Transverse colon (tissue), 4 donors: ENCODE measurements around the gene SHC1. TPM values are rescaled to one million over a fixed set of nuclear protein-coding genes. Genes with fewer than 3 reads are reported as not detected.

Source experiments
- DNase-seq: peaks from one replicate; pipeline ENCODE4 v3.0.0-alpha.2; 2019
- H3K27ac ChIP-seq, 4 donors: fragments of 200-600 bp; sonication (generic); 2 replicates each; pipeline ENCODE4 v1.5.1; 2016 to 2018; ENCODE audit warnings: inconsistent platforms in 4 of 4
- H3K27me3 ChIP-seq: fragments of 200-600 bp; sonication (generic); 2 replicates; pipeline ENCODE4 v1.5.1; 2017; ENCODE audit warnings: inconsistent platforms
- H3K36me3 ChIP-seq, 4 donors: fragments of 200-600 bp; sonication (generic); 2 replicates each; pipeline ENCODE4 v1.5.1; 2017 to 2019; ENCODE audit warnings: inconsistent platforms in 4 of 4
- H3K4me1 ChIP-seq, 4 donors: fragments of 200-600 bp; sonication (generic); 2 replicates each; pipeline ENCODE4 v1.5.1; 2017 to 2020; ENCODE audit warnings: inconsistent platforms in 4 of 4
- H3K4me3 ChIP-seq, 4 donors: fragments of 200-600 bp; sonication (generic); 1 replicate in 1 of 4; 2 replicates in 3 of 4; pipeline versions ENCODE4 v1.5.1 to v1.6.1; 2017 to 2019; ENCODE audit warnings: inconsistent platforms in 4 of 4
- H3K9me3 ChIP-seq, 2 donors: fragments of 200-600 bp; sonication (generic); 2 replicates each; pipeline ENCODE4 v1.5.1; 2017 to 2019; ENCODE audit warnings: inconsistent platforms in 2 of 2
- EP300 ChIP-seq: sonication (generic); formaldehyde crosslinking; IDR thresholded peaks from one replicate; pipeline ENCODE4 v1.6.1; 2017; ENCODE audit warnings: antibody characterized with exemption, low read depth
- POLR2A ChIP-seq: fragments of 450-650 bp; IDR thresholded peaks from one replicate; pipeline ENCODE4 v1.6.1; 2016; ENCODE audit warnings: antibody characterized with exemption, mild to moderate bottlenecking, moderate library complexity
- POLR2AphosphoS5 ChIP-seq, 3 donors: sonication (generic); formaldehyde crosslinking; IDR thresholded peaks; one replicate each; pipeline ENCODE4 v1.6.1; 2016; ENCODE audit warnings: antibody characterized with exemption in 3 of 3
- WGBS, 2 donors: methylation state at CpG; one replicate each; pipeline ENCODE4 v1.1.5; 2018; ENCODE audit warnings: low coverage in 1 of 2; 5-methylcytosine and 5-hydroxymethylcytosine counted together
- in situ Hi-C, 4 donors: fragments of 200-750 bp; cut with MboI; loops; one replicate each; pipeline versions ENCODE4 v1.15.0 to v1.15.1; 2017; ENCODE audit warnings: low sequenced_read_pairs in 3 of 4, low pct_ligation_motif_present in 1 of 4, low pct_unique_long_range_greater_than_20kb in 1 of 4
- intact Hi-C: fragments of 100-400 bp; cut with DNase I; formaldehyde crosslinking; loops from one replicate; pipeline ENCODE4 v1.15.1; 2023; ENCODE audit warnings: low total_unique reads
- total RNA-seq, 4 donors: library from RNA; depleted of rRNA; stranded (reverse); fragments of >200 nt; gene quantifications; one replicate each; pipeline ENCODE4 v1.1.0, GENCODE V29; 2016
- TF ChIP-seq, protein P1 (sequence below), 5 experiments: fragments of 200-600 bp in 3 of 5; fragments of 450-650 bp in 2 of 5; sonication (generic) in 3 of 5; IDR thresholded peaks; 1 replicate in 2 of 5; 2 replicates in 3 of 5; pipeline ENCODE4 v1.5.1; 2016 to 2017; ENCODE audit warnings: antibody characterized with exemption in 5 of 5, inconsistent platforms in 3 of 5, mild to moderate bottlenecking in 2 of 5, moderate library complexity in 1 of 5

Gene SHC1
- total RNA-seq, 4 donors from 2014 or later, result 71.1 to 149 (median 92.0) TPM

DNA sequence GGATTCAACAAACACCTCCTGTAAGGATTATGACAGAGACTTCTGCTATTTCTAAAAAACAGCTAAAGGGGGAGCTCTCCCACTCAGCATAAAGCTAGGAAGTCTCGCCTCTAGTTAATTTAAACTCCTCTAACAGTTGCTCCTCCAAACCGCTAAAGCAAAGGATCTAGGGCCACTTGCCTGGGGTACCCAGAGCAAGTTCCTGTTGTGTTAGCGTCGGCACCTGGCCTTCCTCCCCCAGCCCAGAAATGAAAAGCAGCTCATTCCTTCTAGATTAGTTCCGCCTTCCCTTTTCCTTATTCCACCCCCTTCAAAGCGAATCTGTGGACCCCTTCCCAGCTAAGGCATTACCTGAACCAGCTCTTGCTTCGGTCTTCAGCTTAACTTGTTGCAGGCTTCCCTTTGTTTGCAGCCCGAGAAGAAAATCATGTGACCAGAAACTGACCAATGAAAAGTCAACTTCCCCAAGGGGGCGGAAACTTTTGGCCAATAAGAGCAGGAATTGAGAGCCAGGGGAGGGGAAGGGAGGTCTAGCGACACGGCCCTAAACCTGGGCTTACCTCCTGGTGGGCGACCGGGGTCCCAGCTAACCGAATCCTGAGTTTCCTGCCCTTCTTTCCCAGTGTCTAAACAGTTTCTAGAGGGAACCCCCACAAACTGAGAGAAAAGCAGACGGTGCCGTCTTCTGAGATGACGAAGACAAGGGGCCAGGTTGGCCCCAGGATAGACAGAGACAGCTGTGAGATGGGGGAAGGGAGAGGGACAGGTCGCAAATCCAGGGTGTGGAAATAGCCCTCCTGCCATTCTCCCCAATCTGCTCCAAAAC lies 14.6 kb downstream of the SHC1 start, which contains the start of gene PBXIP1:
TSS of gene PBXIP1 (minus strand) at position 382 of the 826 bp plus-strand sequence. CDS start 2,378 bp downstream, outside the sequence.
- intact Hi-C loops (no loop called here), in situ Hi-C loops (loop anchor here in 3 of 4 donors (25.0 kb wide), 1 partner anchor 106 kb away; the partner anchor contains the start of genes ADAM15 (in 3 of the 3) and EFNA4 (in 3 of the 3))

DNA sequence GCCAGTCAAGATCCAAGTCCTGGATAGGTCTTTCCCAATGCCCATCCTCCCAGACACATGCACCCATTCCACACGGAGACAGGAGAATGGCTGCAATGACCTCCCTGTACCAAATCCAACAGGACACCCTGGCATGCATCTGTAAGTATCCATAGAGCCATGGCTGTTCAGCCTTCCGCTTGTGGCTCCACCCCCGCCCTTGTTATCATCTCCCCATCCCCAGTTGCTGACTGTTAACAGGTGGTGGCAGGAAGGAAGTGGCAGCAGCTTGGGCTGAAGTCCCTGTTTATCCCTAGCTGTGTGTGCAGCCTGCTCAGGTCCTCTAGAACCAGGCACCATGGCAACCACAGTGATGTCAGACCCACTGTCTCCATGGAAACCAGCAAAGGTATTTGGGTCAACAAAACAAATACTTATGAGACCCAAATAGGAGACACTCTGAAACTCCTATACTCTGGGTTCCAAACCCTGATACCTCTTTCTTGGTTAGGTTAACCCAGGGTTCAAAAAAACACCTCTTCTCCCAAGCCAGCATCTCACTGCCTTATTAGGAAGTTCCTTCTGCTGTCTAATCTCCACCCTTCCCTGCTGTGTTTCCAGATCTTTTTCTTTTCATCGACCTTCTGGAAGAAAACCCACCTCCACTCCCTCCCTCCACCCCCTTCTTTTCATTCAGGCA lies 15.4 kb downstream of the SHC1 start:
- peaks cover 24 to 60% (median 42%) of the 10 kb centered on the region in 4 donors for H3K4me1 ChIP-seq
- WGBS, 2 donors, result 0 to 6% methylated on average over 1 to 4 of the region's 4 CpGs
- peak; percentile 82 for DNase-seq
- H3K36me3 ChIP-seq, result peaks cover 0 to 11% (median 0%) of the 10 kb centered on the region in 4 donors
- TF ChIP-seq, protein P1, sequence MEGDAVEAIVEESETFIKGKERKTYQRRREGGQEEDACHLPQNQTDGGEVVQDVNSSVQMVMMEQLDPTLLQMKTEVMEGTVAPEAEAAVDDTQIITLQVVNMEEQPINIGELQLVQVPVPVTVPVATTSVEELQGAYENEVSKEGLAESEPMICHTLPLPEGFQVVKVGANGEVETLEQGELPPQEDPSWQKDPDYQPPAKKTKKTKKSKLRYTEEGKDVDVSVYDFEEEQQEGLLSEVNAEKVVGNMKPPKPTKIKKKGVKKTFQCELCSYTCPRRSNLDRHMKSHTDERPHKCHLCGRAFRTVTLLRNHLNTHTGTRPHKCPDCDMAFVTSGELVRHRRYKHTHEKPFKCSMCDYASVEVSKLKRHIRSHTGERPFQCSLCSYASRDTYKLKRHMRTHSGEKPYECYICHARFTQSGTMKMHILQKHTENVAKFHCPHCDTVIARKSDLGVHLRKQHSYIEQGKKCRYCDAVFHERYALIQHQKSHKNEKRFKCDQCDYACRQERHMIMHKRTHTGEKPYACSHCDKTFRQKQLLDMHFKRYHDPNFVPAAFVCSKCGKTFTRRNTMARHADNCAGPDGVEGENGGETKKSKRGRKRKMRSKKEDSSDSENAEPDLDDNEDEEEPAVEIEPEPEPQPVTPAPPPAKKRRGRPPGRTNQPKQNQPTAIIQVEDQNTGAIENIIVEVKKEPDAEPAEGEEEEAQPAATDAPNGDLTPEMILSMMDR (IDR thresholded peaks at IDR 0.05), result no peak
- TF ChIP-seq POLR2AphosphoS5 (IDR thresholded peaks at IDR 0.05), result peak in 1 of 3 donors; percentile 37
- intact Hi-C loops (no loop called here), in situ Hi-C loops (loop anchor here in 3 of 4 donors (25.0 kb wide), 1 partner anchor 107 kb away; the partner anchor contains the start of genes ADAM15 (in 3 of the 3) and EFNA4 (in 3 of the 3))
- H3K9me3 ChIP-seq, result no peaks in the 10 kb centered on the region
- H3K4me3 ChIP-seq, result peak overlapping the region; percentile 38 to 71 (median 65)
- H3K27me3 ChIP-seq, result no peaks in the 10 kb centered on the region
- peak overlapping the region; percentile 84 to 94 (median 92) for H3K27ac ChIP-seq

More for the DNA sequence above, 14.6 kb downstream of the SHC1 start, which contains the start of gene PBXIP1:
- Histone ChIP-seq H3K36me3 (peaks cover 0 to 11% (median 0%) of the 10 kb centered on the region in 4 donors), H3K27me3 (no peaks in the 10 kb centered on the region), H3K9me3 (no peaks in the 10 kb centered on the region), H3K4me1 (peaks cover 24 to 67% (median 48%) of the 10 kb centered on the region in 4 donors), H3K27ac (peak within 1 kb of the TSS; percentile 84 to 94 (median 92)), H3K4me3 (peak within 1 kb of the TSS; percentile 38 to 71 (median 65))
- 0% methylated on average over 6 to 18 of the region's 18 CpGs for WGBS, 2 donors
- peak; percentile 86 for DNase-seq
- TF ChIP-seq, protein P1 (IDR thresholded peaks at IDR 0.05), result peak in 1 of 5 experiments; percentile 3
- TF ChIP-seq EP300 (no peak), POLR2A (peak; percentile 61), POLR2AphosphoS5 (IDR thresholded peaks at IDR 0.05) (peak; percentile 62 to 78 (median 71))

DNA sequence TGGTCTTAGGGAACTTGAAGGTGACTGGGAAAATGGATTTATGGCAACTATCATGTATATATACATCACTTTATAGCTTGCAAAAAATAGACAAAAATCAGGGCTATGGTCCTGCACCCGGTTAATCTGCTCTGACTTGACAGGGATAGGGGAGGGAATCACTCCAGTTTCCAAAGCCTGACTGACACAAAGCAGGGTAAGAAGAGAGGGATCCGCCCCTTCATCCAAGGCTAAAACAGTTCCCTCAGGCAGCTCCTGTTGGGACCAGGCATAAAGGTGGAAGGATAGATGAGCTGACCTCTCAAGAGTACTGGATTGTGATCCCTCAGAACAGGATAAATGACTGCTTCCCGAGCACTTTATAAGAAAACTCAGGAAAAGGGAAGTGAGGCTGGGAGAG lies 16.0 kb downstream of the SHC1 start:
- Histone ChIP-seq H3K27me3 (no peaks in the 10 kb centered on the region), H3K4me1 (peaks cover 24 to 55% (median 41%) of the 10 kb centered on the region in 4 donors), H3K27ac (peak overlapping the region; percentile 84 to 94 (median 92)), H3K9me3 (no peaks in the 10 kb centered on the region), H3K36me3 (peaks cover 0 to 11% (median 0%) of the 10 kb centered on the region in 4 donors), H3K4me3 (peak overlapping the region in 2 of 4 donors; percentile 65 to 71)
- in situ Hi-C loops (loop anchor here in 3 of 4 donors (25.0 kb wide), 1 partner anchor 108 kb away; the partner anchor contains the start of genes ADAM15 (in 3 of the 3) and EFNA4 (in 3 of the 3)), intact Hi-C loops (no loop called here)
- no peak for DNase-seq
- no peak for TF ChIP-seq EP300
- TF ChIP-seq, protein P1 (IDR thresholded peaks at IDR 0.05), result no peak
- TF ChIP-seq POLR2AphosphoS5 (IDR thresholded peaks at IDR 0.05), result no peak
- TF ChIP-seq POLR2A, result no peak
- 73 to 78% methylated on average over 2 to 3 of the region's 3 CpGs for WGBS, 2 donors
